Measurements from ENCODE around the gene KRTAP9-3.

GRCh38 chr17:41231731-41232130 lies 518 bp upstream of the KRTAP9-3 start:
- TF ChIP-seq, protein P1, sequence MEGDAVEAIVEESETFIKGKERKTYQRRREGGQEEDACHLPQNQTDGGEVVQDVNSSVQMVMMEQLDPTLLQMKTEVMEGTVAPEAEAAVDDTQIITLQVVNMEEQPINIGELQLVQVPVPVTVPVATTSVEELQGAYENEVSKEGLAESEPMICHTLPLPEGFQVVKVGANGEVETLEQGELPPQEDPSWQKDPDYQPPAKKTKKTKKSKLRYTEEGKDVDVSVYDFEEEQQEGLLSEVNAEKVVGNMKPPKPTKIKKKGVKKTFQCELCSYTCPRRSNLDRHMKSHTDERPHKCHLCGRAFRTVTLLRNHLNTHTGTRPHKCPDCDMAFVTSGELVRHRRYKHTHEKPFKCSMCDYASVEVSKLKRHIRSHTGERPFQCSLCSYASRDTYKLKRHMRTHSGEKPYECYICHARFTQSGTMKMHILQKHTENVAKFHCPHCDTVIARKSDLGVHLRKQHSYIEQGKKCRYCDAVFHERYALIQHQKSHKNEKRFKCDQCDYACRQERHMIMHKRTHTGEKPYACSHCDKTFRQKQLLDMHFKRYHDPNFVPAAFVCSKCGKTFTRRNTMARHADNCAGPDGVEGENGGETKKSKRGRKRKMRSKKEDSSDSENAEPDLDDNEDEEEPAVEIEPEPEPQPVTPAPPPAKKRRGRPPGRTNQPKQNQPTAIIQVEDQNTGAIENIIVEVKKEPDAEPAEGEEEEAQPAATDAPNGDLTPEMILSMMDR (IDR thresholded peaks at IDR 0.05), result no peak
- TF ChIP-seq POLR2A (IDR thresholded peaks at IDR 0.05), result no peak

All from heart left ventricle (tissue), 13 donors.